Transverse colon (tissue), 4 donors: Measurements from ENCODE around the gene CDH13. TPM values are rescaled to one million over a fixed set of nuclear protein-coding genes. Genes with fewer than 3 reads are reported as not detected.

ENCODE experiments used
- DNase-seq: peaks from one replicate; pipeline ENCODE4 v3.0.0-alpha.2; 2019
- H3K27ac ChIP-seq, 4 donors: fragments of 200-600 bp; sonication (generic); 2 replicates each; pipeline ENCODE4 v1.5.1; 2016 to 2018; ENCODE audit warnings: inconsistent platforms in 4 of 4
- H3K27me3 ChIP-seq: fragments of 200-600 bp; sonication (generic); 2 replicates; pipeline ENCODE4 v1.5.1; 2017; ENCODE audit warnings: inconsistent platforms
- H3K36me3 ChIP-seq, 4 donors: fragments of 200-600 bp; sonication (generic); 2 replicates each; pipeline ENCODE4 v1.5.1; 2017 to 2019; ENCODE audit warnings: inconsistent platforms in 4 of 4
- H3K4me1 ChIP-seq, 4 donors: fragments of 200-600 bp; sonication (generic); 2 replicates each; pipeline ENCODE4 v1.5.1; 2017 to 2020; ENCODE audit warnings: inconsistent platforms in 4 of 4
- H3K4me3 ChIP-seq, 4 donors: fragments of 200-600 bp; sonication (generic); 1 replicate in 1 of 4; 2 replicates in 3 of 4; pipeline versions ENCODE4 v1.5.1 to v1.6.1; 2017 to 2019; ENCODE audit warnings: inconsistent platforms in 4 of 4
- H3K9me3 ChIP-seq, 2 donors: fragments of 200-600 bp; sonication (generic); 2 replicates each; pipeline ENCODE4 v1.5.1; 2017 to 2019; ENCODE audit warnings: inconsistent platforms in 2 of 2
- EP300 ChIP-seq: sonication (generic); formaldehyde crosslinking; IDR thresholded peaks from one replicate; pipeline ENCODE4 v1.6.1; 2017; ENCODE audit warnings: antibody characterized with exemption, low read depth
- POLR2A ChIP-seq: fragments of 450-650 bp; IDR thresholded peaks from one replicate; pipeline ENCODE4 v1.6.1; 2016; ENCODE audit warnings: antibody characterized with exemption, mild to moderate bottlenecking, moderate library complexity
- POLR2AphosphoS5 ChIP-seq, 3 donors: sonication (generic); formaldehyde crosslinking; IDR thresholded peaks; one replicate each; pipeline ENCODE4 v1.6.1; 2016; ENCODE audit warnings: antibody characterized with exemption in 3 of 3
- WGBS, 2 donors: methylation state at CpG; one replicate each; pipeline ENCODE4 v1.1.5; 2018; ENCODE audit warnings: low coverage in 1 of 2; 5-methylcytosine and 5-hydroxymethylcytosine counted together
- in situ Hi-C, 4 donors: fragments of 200-750 bp; cut with MboI; loops; one replicate each; pipeline versions ENCODE4 v1.15.0 to v1.15.1; 2017; ENCODE audit warnings: low sequenced_read_pairs in 3 of 4, low pct_ligation_motif_present in 1 of 4, low pct_unique_long_range_greater_than_20kb in 1 of 4
- intact Hi-C: fragments of 100-400 bp; cut with DNase I; formaldehyde crosslinking; loops from one replicate; pipeline ENCODE4 v1.15.1; 2023; ENCODE audit warnings: low total_unique reads
- total RNA-seq, 4 donors: library from RNA; depleted of rRNA; stranded (reverse); fragments of >200 nt; gene quantifications; one replicate each; pipeline ENCODE4 v1.1.0, GENCODE V29; 2016
- TF ChIP-seq, protein P1 (sequence below), 5 experiments: fragments of 200-600 bp in 3 of 5; fragments of 450-650 bp in 2 of 5; sonication (generic) in 3 of 5; IDR thresholded peaks; 1 replicate in 2 of 5; 2 replicates in 3 of 5; pipeline ENCODE4 v1.5.1; 2016 to 2017; ENCODE audit warnings: antibody characterized with exemption in 5 of 5, inconsistent platforms in 3 of 5, mild to moderate bottlenecking in 2 of 5, moderate library complexity in 1 of 5

Gene CDH13
- total RNA-seq, 4 donors from 2014 or later: 3.8 to 28.1 (median 5.8) TPM

DNA sequence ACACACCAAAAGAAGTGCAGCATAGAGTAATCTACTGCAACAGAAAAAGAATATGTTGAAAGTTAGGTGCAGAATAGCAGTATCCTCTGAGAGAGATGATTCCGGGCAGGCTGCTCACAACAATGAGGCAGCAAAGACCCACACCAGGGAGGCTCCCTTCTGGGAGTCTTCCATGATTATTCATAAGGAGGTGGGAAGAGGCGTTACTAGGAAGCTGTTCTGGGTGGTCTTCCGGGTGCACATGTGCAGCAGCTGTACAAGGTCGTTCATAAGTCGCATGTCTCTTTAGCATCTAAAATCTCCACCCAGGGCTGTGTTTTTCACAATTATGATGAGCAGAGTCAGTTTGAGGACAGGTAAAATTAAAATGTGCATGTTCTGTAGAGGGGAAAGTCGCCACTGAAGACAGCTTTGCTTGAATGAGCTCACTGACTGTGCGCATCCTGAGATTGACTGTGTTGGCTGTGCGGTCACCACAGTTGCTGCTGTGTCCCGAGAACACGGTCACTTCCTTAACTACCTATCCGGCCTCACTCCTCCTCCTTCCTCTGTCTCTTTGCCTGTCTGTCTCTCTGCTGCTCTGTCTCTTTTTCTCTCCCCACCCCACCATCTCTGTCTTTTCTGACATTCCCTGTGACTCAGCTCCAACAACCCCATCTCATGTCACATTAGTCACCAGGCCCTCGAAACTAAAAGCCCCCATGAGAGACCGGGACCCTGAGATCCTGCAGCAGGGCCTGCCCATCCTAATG, 1055.5 kb downstream of the CDH13 start:
- TF ChIP-seq POLR2AphosphoS5 (IDR thresholded peaks at IDR 0.05) (no peak), EP300 (no peak), POLR2A (no peak)
- TF ChIP-seq, protein P1, sequence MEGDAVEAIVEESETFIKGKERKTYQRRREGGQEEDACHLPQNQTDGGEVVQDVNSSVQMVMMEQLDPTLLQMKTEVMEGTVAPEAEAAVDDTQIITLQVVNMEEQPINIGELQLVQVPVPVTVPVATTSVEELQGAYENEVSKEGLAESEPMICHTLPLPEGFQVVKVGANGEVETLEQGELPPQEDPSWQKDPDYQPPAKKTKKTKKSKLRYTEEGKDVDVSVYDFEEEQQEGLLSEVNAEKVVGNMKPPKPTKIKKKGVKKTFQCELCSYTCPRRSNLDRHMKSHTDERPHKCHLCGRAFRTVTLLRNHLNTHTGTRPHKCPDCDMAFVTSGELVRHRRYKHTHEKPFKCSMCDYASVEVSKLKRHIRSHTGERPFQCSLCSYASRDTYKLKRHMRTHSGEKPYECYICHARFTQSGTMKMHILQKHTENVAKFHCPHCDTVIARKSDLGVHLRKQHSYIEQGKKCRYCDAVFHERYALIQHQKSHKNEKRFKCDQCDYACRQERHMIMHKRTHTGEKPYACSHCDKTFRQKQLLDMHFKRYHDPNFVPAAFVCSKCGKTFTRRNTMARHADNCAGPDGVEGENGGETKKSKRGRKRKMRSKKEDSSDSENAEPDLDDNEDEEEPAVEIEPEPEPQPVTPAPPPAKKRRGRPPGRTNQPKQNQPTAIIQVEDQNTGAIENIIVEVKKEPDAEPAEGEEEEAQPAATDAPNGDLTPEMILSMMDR (IDR thresholded peaks at IDR 0.05): no peak
- no peaks in the 10 kb centered on the region for H3K36me3 ChIP-seq
- H3K4me3 ChIP-seq: no peak overlapping the region
- H3K27me3 ChIP-seq: no peaks in the 10 kb centered on the region
- no peak for DNase-seq
- in situ Hi-C loops (no loop called here), intact Hi-C loops (no loop called here)
- H3K4me1 ChIP-seq: no peaks in the 10 kb centered on the region
- no peaks in the 10 kb centered on the region for H3K9me3 ChIP-seq
- H3K27ac ChIP-seq: no peak overlapping the region
- WGBS, 2 donors: 63 to 73% methylated on average over 6 to 13 of the region's 13 CpGs

DNA sequence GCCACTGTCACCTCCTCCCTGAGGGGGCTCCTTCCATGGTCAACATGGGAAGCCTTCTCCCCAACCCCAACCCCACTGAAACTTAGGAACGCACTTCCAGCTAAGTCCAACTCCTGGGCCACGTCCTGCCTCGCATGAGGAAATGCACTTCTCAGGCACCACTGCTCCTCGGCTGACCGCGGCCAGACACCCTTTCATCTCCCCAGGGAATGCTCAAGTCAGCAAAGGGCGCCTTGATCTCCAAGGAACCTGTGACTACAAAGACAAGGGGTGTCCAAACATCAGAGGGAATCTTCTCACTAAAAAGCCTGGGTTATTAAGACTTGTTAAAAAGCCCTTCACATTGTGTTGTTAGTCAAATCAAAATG, 1056.1 kb downstream of the CDH13 start:
- TF ChIP-seq EP300: no peak
- no peak for TF ChIP-seq POLR2AphosphoS5 (IDR thresholded peaks at IDR 0.05)
- no peak for TF ChIP-seq POLR2A
- TF ChIP-seq, protein P1 (IDR thresholded peaks at IDR 0.05): no peak
- WGBS, 2 donors: 66 to 80% methylated on average over 1 to 7 of the region's 7 CpGs

DNA sequence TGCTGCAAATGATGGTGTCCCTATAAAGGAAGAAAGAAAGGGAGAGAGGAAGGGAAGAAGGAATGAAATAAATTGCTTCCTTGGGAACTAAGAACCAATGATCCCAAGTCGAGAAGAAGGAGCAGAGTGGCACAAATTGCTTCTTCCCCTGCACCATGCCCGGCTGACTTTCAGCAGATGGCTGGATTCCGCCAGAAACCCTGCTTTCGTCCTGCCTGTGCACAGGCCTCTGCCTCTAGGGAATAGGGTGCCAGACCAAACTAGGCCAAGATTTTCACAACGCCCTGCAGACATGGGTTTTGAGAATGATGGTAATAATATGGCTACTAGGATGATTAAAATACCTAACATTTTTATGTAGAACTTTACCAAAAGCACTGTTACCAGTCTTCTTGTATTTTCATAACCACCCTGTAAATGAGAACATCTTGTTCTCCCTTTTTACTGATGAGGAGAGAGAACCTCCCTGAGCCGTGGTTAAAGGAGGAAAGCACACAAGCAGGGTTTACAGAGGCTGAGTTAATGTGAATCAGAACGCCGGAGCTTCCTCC, 1058.9 kb downstream of the CDH13 start:
- DNase-seq: no peak
- Histone ChIP-seq H3K4me3 (no peak overlapping the region), H3K9me3 (no peaks in the 10 kb centered on the region), H3K27me3 (no peaks in the 10 kb centered on the region), H3K4me1 (peaks cover 0 to 6% (median 0%) of the 10 kb centered on the region in 4 donors), H3K36me3 (no peaks in the 10 kb centered on the region), H3K27ac (no peak overlapping the region)
- WGBS, 2 donors: 63 to 83% methylated on average over 5 to 8 of the region's 8 CpGs
- in situ Hi-C loops: no loop called here
- intact Hi-C loops: no loop called here
- TF ChIP-seq, protein P1 (IDR thresholded peaks at IDR 0.05): no peak

More for the DNA sequence above, 1056.1 kb downstream of the CDH13 start:
- no peak overlapping the region for H3K27ac ChIP-seq
- no peak overlapping the region for H3K4me3 ChIP-seq
- H3K4me1 ChIP-seq: no peaks in the 10 kb centered on the region
- no peaks in the 10 kb centered on the region for H3K27me3 ChIP-seq
- intact Hi-C loops (no loop called here), in situ Hi-C loops (no loop called here)
- no peaks in the 10 kb centered on the region for H3K36me3 ChIP-seq
- H3K9me3 ChIP-seq: no peaks in the 10 kb centered on the region
- no peak for DNase-seq

DNA sequence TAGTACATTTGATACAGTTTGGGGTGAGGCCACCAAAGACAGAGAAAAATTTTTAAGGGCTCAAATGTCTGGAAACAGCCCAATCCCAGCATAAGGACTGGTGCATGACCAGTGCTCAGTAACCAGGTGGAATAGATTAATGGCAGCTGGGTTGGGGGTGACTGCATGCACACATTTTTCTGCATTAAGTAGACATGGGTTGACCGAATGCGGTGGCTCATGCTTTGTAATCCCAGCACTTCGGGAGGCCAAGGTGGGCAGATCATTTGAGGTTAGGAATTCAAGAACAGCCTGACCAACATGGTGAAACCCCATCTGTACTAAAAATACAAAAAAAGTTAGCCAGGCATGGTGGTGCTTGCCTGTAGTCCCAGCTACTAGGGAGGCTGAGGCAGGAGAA, 1060.0 kb downstream of the CDH13 start:
- Histone ChIP-seq H3K27me3 (no peaks in the 10 kb centered on the region), H3K9me3 (no peaks in the 10 kb centered on the region), H3K4me3 (no peak overlapping the region), H3K36me3 (no peaks in the 10 kb centered on the region), H3K27ac (no peak overlapping the region), H3K4me1 (peaks cover 0 to 6% (median 0%) of the 10 kb centered on the region in 4 donors)
- DNase-seq: no peak
- in situ Hi-C loops (no loop called here), intact Hi-C loops (no loop called here)
- TF ChIP-seq POLR2AphosphoS5 (IDR thresholded peaks at IDR 0.05) (no peak), POLR2A (no peak), EP300 (no peak)
- TF ChIP-seq, protein P1 (IDR thresholded peaks at IDR 0.05): no peak
- 94 to 95% methylated on average over 3 of the region's 3 CpGs for WGBS, 2 donors
